ENCODE measurements around the gene CRNKL1. TPM values are rescaled to one million over a fixed set of nuclear protein-coding genes. Genes with fewer than 3 reads are reported as not detected.

Gene CRNKL1
- total RNA-seq, 2 donors from 2014 or later = 22.2 to 23.4 TPM

DNA sequence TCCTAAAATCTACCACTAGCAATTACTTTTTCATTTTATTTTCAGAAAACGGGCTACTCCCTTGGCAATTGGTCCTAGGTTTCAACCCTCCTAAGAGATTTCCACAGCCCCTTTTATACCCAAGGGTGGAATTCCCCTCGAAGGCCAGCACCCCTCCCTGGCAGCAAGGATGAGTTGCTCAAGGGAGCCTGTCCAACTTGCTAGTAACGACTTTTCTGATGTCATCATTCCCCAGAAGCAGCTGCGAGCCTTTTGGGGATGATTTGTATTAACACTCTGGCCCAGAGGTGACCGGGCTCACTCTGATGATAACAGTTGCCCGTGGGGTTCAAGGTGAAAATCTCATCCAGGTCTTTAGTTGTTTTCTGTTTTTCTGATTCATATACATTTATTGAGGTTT, 65.8 kb downstream of the CRNKL1 start:
- Histone ChIP-seq H3K27me3 (ENCODE audit: control insufficient read depth, insufficient read depth, low read length, poor library complexity, severe bottlenecking) (no peaks in the 10 kb centered on the region), H3K4me1 (ENCODE audit: control insufficient read depth, insufficient read depth, low read length) (no peaks in the 10 kb centered on the region), H3K9me3 (ENCODE audit: control insufficient read depth, low read length) (no peaks in the 10 kb centered on the region), H3K4me3 (ENCODE audit: low read length) (no peak overlapping the region), H3K27ac (ENCODE audit: low read depth, low read length) (no peak overlapping the region), H3K9ac (ENCODE audit: extremely low read depth, low read length, poor library complexity, severe bottlenecking) (no peak overlapping the region), H3K36me3 (ENCODE audit: control insufficient read depth, insufficient read depth, low read length) (no peaks in the 10 kb centered on the region)
- Mint-ChIP-seq H3K27me3 (ENCODE audit: insufficient read depth) (no peaks in the 10 kb centered on the region), H3K4me3 (no peak overlapping the region), H3K4me1 (peaks cover 3% of the 10 kb centered on the region), H3K27ac (no peak overlapping the region), H3K36me3 (ENCODE audit: low read depth) (no peaks in the 10 kb centered on the region), H3K9me3 (no peaks in the 10 kb centered on the region)
- TF ChIP-seq CTCF (conservative IDR thresholded peaks at IDR 0.05) = no peak
- WGBS, 2 experiments (ENCODE audit: insufficient coverage in 1 of 2, insufficient read length in 1 of 2) = 82 to 91% methylated on average over 3 to 6 of the region's 6 CpGs
- no peak for DNase-seq

Other genes starting within 250 kb of the CRNKL1 start
- gene NAA20, start 35.1 kb downstream of the CRNKL1 start, total RNA-seq = 10 to 100 TPM; 35.1 to 39.4 TPM
- gene CFAP61, start 66 bp upstream of the CRNKL1 start, total RNA-seq = under 1 TPM; 0.64 to 0.73 TPM

Measured in endodermal cell (in vitro differentiated cells).